NCI-H1092 (cell line): ENCODE measurements around the gene EXOC4.

Experiments
- DNase-seq: peaks from one replicate; lab custom pipeline; 2025; lab: John Stamatoyannopoulos, UW

EXOC4 gene

GRCh38 chr7:133539016-133539415, 286.1 kb downstream of the EXOC4 start:
- DNase-seq = no peak

GRCh38 chr7:133540096-133540860, 287.4 kb downstream of the EXOC4 start:
- no peak for DNase-seq

GRCh38 chr7:133542209-133542780, 289.4 kb downstream of the EXOC4 start:
- DNase-seq = no peak

- DNase-seq = no peak
Measured at GRCh38 chr7:133543657-133544056, 290.8 kb downstream of the EXOC4 start.

- no peak for DNase-seq
Measured at GRCh38 chr7:133545618-133546017, 292.7 kb downstream of the EXOC4 start.

GRCh38 chr7:133547981-133548380, 295.1 kb downstream of the EXOC4 start:
- no peak for DNase-seq

GRCh38 chr7:133549633-133550032, 296.8 kb downstream of the EXOC4 start:
- no peak for DNase-seq

- DNase-seq = no peak
Measured at GRCh38 chr7:133550145-133550544, 297.3 kb downstream of the EXOC4 start.

- no peak for DNase-seq
Measured at GRCh38 chr7:133550811-133551210, 297.9 kb downstream of the EXOC4 start.

GRCh38 chr7:133551466-133551865, 298.6 kb downstream of the EXOC4 start:
- DNase-seq = no peak

GRCh38 chr7:133552079-133552478, 299.2 kb downstream of the EXOC4 start:
- no peak for DNase-seq

GRCh38 chr7:133554330-133554729, 301.5 kb downstream of the EXOC4 start:
- DNase-seq = no peak

- DNase-seq = no peak
Measured at GRCh38 chr7:133556048-133556447, 303.2 kb downstream of the EXOC4 start.

- DNase-seq = no peak
Measured at GRCh38 chr7:133556553-133556952, 303.7 kb downstream of the EXOC4 start.

- DNase-seq = no peak
Measured at GRCh38 chr7:133560900-133561299, 308.0 kb downstream of the EXOC4 start.

- DNase-seq = no peak
Measured at GRCh38 chr7:133561396-133561795, 308.5 kb downstream of the EXOC4 start.

- DNase-seq = no peak
Measured at GRCh38 chr7:133562621-133563020, 309.7 kb downstream of the EXOC4 start.

- no peak for DNase-seq
Measured at GRCh38 chr7:133563251-133563650, 310.4 kb downstream of the EXOC4 start.

GRCh38 chr7:133564484-133564883, 311.6 kb downstream of the EXOC4 start:
- DNase-seq = no peak

- no peak for DNase-seq
Measured at GRCh38 chr7:133568544-133568943, 315.7 kb downstream of the EXOC4 start.

- DNase-seq = no peak
Measured at GRCh38 chr7:133570321-133570720, 317.4 kb downstream of the EXOC4 start.

- DNase-seq = no peak
Measured at GRCh38 chr7:133571076-133571475, 318.2 kb downstream of the EXOC4 start.

- DNase-seq = no peak
Measured at GRCh38 chr7:133572087-133572486, 319.2 kb downstream of the EXOC4 start.

GRCh38 chr7:133572843-133573242, 320.0 kb downstream of the EXOC4 start:
- no peak for DNase-seq
